SJCRH30 (cell line): ENCODE data around the gene CNOT6. TPM values are rescaled to one million over a fixed set of nuclear protein-coding genes. Genes with fewer than 3 reads are reported as not detected.
"Not testable (repeated sequence)": the region's sequence is repeated elsewhere in the genome, so short reads cannot be mapped to it uniquely, and the experiment has no call there.

Source experiments
- DNase-seq, 2 experiments: peaks; one replicate each; pipeline ENCODE4 v3.0.0-alpha.2; 2015 to 2020
- H3K27ac ChIP-seq: fragments of 250-450 bp; sonication (Bioruptor Pico); 2 replicates; pipeline ENCODE4 v1.5.1; 2020; ENCODE audit warnings: mild to moderate bottlenecking, moderate library complexity
- H3K27me3 ChIP-seq: fragments of 250-450 bp; sonication (Bioruptor Pico); 2 replicates; pipeline ENCODE4 v1.5.1; 2020; ENCODE audit warnings: mild to moderate bottlenecking, moderate library complexity
- H3K36me3 ChIP-seq: fragments of 250-450 bp; sonication (Bioruptor Pico); 2 replicates; pipeline ENCODE4 v1.5.1; 2020; ENCODE audit warnings: mild to moderate bottlenecking, moderate library complexity
- H3K4me1 ChIP-seq: fragments of 250-450 bp; sonication (Bioruptor Pico); 2 replicates; pipeline ENCODE4 v1.5.1; 2020; ENCODE audit warnings: mild to moderate bottlenecking, moderate library complexity
- H3K4me3 ChIP-seq: fragments of 250-450 bp; sonication (Bioruptor Pico); 2 replicates; pipeline ENCODE4 v1.5.1; 2020; ENCODE audit warnings: mild to moderate bottlenecking, moderate library complexity
- H3K9me3 ChIP-seq: fragments of 250-450 bp; sonication (Bioruptor Pico); replicated peaks from 2 replicates; pipeline ENCODE4 v1.5.1; 2020; ENCODE audit warnings: mild to moderate bottlenecking, moderate library complexity
- total RNA-seq: library from RNA; depleted of rRNA; stranded (reverse); fragments of >200 nt; shearing (Covaris generic); gene quantifications from 2 replicates; pipeline ENCODE4 v1.2.3, GENCODE V29; 2014

Gene CNOT6
- total RNA-seq, 1 experiment from 2014 or later, result 28.2 TPM

DNA sequence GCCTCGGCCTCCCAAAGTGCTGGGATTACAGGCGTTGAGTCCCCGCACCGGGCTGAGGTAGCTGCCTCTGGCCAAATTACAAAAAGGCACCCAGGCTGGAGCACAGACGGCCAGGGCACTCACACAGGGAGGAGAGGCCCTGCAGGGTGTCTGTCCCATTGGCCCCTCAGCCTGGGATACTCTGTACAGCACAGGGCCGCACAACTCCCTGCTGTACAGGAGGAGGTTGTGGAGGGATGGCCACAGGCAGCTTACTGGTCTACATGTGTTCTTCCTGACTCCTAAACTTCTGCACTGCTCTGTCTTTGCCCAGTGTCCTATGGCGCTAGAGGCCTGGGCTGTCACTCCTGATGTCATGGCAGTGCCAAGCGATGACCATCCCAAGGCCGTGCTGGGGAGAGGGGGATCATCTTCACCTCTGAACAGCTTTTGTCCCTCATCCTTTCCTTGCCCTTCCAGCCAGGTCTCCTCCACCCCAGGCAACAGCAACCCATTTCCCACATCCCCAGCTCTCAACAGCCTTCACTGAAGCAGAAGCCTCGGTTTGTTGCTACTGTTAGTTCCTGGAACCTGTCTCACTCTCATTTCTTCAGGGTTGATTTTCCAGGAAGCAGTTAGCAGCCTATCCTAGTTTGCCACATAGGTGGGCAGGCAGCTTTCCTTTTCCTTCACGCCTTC is 1.8 kb upstream of the CNOT6 start:
- Histone ChIP-seq H3K36me3 (peaks cover 9% of the 10 kb centered on the region), H3K4me1 (no peaks in the 10 kb centered on the region), H3K27ac (no peak overlapping the region), H3K27me3 (no peaks in the 10 kb centered on the region), H3K9me3 (no peaks in the 10 kb centered on the region), H3K4me3 (no peak overlapping the region)
- no peak for DNase-seq

DNA sequence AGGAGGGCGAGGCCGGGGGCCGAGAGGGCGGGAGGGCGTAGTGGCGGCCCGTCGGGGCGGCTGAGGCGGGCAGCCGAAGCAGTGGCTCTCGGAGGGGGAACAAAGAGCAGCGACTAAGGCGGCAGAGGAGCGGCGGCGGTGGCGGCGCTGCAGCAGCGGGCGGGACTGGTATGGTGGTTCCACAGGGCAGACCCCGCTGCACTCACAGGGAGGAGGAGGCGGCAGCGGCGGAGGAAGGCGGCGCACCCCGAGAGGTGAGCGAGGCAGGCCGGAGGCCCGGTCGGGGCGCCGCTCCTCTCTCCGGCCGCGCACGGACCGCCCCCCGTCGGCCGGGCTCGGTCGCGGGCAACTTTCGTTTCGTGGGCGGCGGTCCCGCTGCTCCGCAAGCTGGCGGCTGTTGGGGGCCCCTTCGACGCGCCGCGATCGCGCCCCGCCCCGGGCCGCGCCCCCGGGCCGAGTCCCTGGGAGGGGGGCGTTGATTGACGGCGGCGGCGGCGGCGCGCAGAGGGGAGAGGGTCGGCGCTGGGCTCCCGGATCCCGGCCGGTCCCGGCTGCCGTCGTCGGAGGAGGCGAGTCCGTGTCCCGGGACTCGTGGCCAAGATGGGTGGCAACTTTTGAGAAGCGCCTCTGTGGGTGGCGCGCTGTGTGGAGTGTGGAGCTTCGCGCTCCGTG is 467 bp downstream of the CNOT6 start:
- H3K9me3 ChIP-seq, result no peaks in the 10 kb centered on the region
- H3K4me1 ChIP-seq, result no peaks in the 10 kb centered on the region
- peaks cover 12% of the 10 kb centered on the region for H3K36me3 ChIP-seq
- peak overlapping the region; percentile 70 for H3K27ac ChIP-seq
- H3K27me3 ChIP-seq, result no peaks in the 10 kb centered on the region
- peak overlapping the region; percentile 88 for H3K4me3 ChIP-seq
- DNase-seq, result peak; percentile 27 to 36

DNA sequence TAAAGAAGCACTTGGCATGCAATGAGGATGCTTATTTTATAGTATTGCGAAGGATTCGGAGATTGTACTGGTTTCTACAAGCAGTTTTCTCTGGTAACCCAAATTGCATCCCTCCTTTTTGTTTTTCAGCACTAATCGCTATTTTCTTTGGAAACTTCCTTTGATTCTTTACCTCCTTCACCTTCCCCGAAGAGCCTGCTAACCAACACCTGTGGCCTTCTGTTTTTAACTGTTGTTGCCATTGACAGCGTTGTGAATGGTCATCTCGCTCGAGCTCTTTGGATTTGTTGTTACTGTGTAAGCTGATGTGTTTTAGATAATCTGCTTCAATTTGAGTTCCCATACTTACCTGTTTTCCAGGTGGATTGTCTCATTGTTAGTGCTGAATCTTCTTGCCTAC is 1.1 kb downstream of the CNOT6 start:
- peak overlapping the region; percentile 70; the same call in 1 of the 2 replicates for H3K27ac ChIP-seq
- peaks cover 17% of the 10 kb centered on the region for H3K36me3 ChIP-seq
- H3K27me3 ChIP-seq, result no peaks in the 10 kb centered on the region
- peak overlapping the region; percentile 88 for H3K4me3 ChIP-seq
- no peaks in the 10 kb centered on the region for H3K9me3 ChIP-seq
- DNase-seq, result no peak
- H3K4me1 ChIP-seq, result no peaks in the 10 kb centered on the region

DNA sequence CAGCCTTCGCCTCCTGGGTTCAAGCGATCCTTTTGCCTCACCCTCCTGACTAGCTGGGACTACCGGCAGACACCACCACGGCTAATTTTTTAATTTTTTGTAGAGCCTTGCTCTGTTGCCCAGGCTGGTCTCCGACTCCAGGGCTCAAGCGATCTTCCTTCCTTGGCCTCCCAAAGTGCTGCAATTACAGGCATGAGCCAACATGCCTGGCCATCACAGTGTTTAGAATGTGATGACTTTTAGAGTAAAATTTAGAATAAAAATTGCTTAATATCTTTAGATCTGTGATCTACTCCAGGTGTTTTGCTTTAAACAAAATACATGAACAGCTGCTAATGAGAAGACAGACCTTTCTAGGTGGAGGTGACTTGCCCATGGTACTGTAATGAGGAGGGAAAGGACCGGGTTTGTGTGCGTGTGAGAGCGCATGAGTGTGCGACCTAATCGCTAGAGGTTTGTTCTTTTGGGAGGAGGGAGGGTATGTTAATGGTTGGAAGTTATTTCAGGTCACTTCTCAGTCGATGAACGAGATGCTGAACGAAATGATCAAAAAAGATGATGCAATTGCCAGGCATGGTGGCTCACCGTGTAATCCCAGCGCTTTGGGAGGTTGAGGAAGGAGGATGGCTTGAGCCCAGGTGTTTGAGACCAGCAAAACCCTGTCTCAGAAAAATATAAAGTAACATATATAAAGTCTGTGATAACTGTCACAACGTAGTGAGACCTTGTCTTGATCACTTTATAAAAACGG is 2.0 kb downstream of the CNOT6 start:
- H3K9me3 ChIP-seq, result no peaks in the 10 kb centered on the region
- H3K27ac ChIP-seq, result no peak overlapping the region
- H3K4me1 ChIP-seq, result no peaks in the 10 kb centered on the region
- H3K4me3 ChIP-seq, result no peak overlapping the region
- peaks cover 24% of the 10 kb centered on the region for H3K36me3 ChIP-seq
- no peak for DNase-seq
- H3K27me3 ChIP-seq, result no peaks in the 10 kb centered on the region

DNA sequence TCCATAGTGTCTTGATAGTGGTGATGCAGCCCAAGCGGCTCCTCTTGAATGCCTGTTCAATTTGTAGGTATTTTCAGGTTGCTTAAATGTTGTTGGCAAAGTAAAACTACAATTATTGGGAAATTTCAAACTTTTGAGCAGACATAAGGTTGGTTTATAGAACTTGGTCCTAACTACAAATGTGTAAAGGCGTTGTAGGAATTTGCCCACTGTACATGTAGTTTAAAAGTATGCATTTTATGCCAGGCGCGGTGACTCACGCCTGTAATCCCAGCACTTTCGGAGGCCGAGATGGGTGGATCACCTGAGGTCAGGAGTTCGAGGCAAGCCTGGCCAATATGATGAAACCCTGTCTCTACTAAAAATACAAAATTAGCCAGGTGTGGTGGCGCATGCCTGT is 2.6 kb downstream of the CNOT6 start:
- H3K36me3 ChIP-seq, result peaks cover 27% of the 10 kb centered on the region
- DNase-seq, H3K27ac ChIP-seq, H3K9me3 ChIP-seq, H3K4me3 ChIP-seq, H3K4me1 ChIP-seq, H3K27me3 ChIP-seq: not testable (repeated sequence)

DNA sequence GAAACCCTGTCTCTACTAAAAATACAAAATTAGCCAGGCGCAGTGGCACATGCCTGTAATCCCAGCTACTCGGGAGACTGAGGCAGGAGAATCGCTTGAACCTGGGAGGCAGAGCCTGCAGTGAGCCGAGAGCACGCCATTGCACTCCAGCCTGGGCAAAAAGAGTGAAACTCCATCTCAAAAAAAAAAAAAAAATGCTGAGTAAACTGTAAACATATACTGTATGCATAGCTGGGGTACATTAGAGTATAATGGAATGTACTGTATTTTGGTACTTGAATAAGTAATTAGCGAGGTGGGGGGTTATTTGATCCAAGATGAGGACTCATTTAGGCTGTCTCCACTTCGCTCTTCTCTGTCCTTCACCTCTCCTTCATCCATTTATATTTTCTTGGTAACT is 3.7 kb downstream of the CNOT6 start:
- H3K27ac ChIP-seq, H3K9me3 ChIP-seq, H3K4me1 ChIP-seq, H3K27me3 ChIP-seq, H3K4me3 ChIP-seq, DNase-seq: not testable (repeated sequence)
- peaks cover 27% of the 10 kb centered on the region for H3K36me3 ChIP-seq

DNA sequence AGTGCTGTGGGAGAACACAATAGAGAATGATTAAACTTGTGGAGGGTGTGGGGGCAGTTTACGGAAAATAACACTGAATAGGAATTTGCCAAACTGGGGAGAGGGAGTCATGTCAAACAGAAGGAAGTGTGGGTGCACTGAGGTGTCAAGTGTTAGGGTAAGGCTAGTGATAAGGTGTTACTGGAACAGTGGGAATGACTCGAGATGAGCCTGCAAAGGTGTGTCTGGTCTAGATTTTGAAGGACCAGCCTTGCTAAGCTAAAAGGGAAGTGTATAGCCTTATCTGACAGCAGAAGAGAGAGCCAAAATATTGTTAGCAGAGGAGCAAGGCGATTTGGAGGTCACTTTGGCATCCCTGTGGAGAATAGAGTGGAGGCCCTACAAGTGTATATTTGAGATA is 4.2 kb downstream of the CNOT6 start:
- Histone ChIP-seq H3K36me3 (peaks cover 27% of the 10 kb centered on the region), H3K27me3 (no peaks in the 10 kb centered on the region), H3K4me3 (no peak overlapping the region), H3K27ac (no peak overlapping the region), H3K9me3 (no peaks in the 10 kb centered on the region), H3K4me1 (no peaks in the 10 kb centered on the region)
- DNase-seq, result no peak

DNA sequence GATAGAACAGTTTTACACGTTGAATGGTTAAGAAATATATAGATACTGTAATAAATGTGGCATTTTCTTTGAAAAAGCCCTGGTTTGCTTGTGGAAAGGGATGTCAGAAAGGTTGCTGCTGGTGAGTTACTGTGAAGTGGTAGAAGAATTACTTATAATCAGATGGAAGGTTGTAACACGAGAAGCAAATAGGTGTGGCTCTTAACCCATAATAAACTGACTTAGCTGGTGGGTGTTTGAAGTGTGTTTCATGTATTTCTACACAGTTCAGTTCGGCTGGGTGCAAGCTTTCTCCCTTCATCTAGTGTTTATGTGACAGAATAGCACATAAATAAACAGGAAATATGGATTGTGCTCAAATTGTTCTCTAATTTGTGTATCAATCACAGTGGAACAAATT is 5.5 kb downstream of the CNOT6 start:
- Histone ChIP-seq H3K36me3 (peaks cover 36% of the 10 kb centered on the region), H3K27me3 (no peaks in the 10 kb centered on the region), H3K4me3 (no peak overlapping the region), H3K9me3 (no peaks in the 10 kb centered on the region), H3K4me1 (no peaks in the 10 kb centered on the region), H3K27ac (no peak overlapping the region)
- no peak for DNase-seq

DNA sequence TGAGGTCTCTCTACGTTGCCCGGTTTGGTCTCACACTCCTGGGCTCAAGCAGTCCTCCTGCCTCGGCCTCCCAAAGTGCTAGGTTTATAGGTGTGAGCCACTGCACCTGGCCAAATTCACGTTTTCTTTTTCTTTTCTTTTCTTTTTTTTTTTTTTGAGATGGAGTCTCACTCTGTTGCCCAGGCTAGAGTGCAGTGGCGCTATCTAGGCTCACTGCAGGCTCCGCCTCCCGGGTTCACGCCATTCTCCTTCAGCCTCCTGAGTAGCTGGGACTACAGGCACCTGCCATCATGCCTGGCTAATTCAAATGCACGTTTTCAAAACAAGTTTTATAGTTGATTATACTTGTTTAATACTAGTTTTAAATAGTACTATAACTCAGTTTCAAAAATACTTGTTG is 6.1 kb downstream of the CNOT6 start:
- not testable (repeated sequence) for H3K27me3 ChIP-seq, DNase-seq, H3K4me1 ChIP-seq, H3K27ac ChIP-seq, H3K9me3 ChIP-seq, H3K4me3 ChIP-seq
- H3K36me3 ChIP-seq, result peaks cover 37% of the 10 kb centered on the region

DNA sequence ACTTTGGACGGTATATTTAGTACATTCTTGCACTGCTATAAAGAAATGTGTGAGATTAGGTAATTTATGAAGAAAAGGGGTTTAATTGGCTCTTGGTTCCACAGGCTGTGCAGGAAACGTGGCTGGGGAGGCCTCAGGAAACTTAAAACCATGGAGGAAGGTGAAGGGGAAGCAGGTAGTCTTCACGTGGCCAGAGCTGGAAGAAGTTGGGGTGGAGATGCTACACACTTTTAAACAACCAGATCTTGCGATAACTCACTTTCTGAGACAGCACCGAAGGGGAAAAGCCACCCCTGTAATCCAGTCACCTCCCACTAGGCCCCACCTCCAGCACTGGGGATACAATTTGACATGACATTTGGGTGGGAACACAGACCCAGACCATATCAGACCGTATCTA is 13.5 kb downstream of the CNOT6 start:
- Histone ChIP-seq H3K27ac (no peak overlapping the region), H3K4me1 (no peaks in the 10 kb centered on the region), H3K4me3 (no peak overlapping the region), H3K9me3 (no peaks in the 10 kb centered on the region), H3K27me3 (no peaks in the 10 kb centered on the region), H3K36me3 (peaks cover 16% of the 10 kb centered on the region)
- DNase-seq, result no peak

DNA sequence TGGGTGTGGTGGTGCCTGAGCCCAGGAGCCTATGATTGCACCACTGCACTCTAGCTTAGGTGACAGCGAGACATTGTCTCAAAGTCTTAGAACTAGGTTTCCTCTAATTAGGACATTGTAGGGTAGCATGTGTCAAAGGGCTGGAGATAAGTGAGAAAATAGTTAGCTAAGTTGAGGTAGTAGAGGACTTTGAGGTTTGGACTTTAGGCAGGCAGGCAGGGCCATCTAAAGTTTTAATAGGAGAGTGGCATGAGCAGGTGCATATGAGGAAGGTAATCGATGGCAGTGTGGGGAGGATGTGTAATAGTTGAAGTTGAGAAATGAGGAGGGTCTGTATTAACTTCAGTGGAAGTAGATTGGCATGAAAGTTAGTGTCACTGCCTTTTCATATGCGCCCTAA is 21.1 kb downstream of the CNOT6 start:
- Histone ChIP-seq H3K4me1 (no peaks in the 10 kb centered on the region), H3K4me3 (no peak overlapping the region), H3K9me3 (peaks cover 3% of the 10 kb centered on the region; the same call in 1 of the 2 replicates), H3K27me3 (no peaks in the 10 kb centered on the region), H3K36me3 (peaks cover 8% of the 10 kb centered on the region; the same call in 1 of the 2 replicates), H3K27ac (no peak overlapping the region)
- peak in 1 of 2 experiments; percentile 11 for DNase-seq

DNA sequence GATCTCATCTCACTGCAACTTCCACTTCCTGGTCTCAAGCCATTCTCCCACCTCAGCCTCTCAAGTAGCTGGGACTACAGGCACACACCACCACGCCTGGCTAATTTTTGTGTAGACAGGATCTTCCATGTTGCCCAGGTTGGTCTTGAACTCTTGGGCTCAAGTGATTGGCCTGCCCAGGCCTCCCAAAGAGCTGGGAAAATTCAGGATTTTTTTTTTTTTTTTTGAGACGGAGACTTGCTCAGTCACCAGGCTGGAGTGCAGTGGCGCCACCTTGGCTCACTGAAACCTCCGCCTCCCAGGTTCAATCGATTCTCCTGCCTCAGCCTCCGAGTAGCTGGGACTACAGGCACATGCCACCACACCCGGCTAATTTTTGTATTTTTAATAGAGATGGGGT is 21.8 kb downstream of the CNOT6 start:
- H3K36me3 ChIP-seq, H3K27me3 ChIP-seq, DNase-seq, H3K4me1 ChIP-seq, H3K27ac ChIP-seq, H3K9me3 ChIP-seq, H3K4me3 ChIP-seq: not testable (repeated sequence)

DNA sequence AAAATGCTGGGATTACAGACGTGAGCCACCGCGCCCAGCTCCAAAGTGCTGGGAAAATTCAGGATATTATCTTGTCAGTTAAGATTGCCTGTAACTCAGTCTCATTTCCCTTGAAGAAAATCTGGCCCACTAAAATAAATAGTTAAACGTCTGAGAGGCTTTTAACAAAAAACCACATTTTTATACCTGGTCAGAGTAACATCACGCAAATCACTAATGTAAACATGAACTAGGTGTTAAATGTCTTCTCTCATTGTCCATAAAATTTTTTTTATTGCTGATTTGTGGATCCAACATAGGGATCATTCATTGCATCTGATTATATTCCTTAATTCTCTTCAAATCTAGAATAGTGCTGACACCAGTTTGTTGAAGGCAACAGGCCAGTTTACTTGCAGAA is 22.3 kb downstream of the CNOT6 start:
- H3K27me3 ChIP-seq, result no peaks in the 10 kb centered on the region
- no peak for DNase-seq
- 0 out of 2 replicates have a peak, but pooled peaks cover 2% of the 10 kb centered on the region for H3K36me3 ChIP-seq
- no peak overlapping the region for H3K27ac ChIP-seq
- H3K4me1 ChIP-seq, result no peaks in the 10 kb centered on the region
- peaks cover 3% of the 10 kb centered on the region; the same call in 1 of the 2 replicates for H3K9me3 ChIP-seq
- H3K4me3 ChIP-seq, result no peak overlapping the region

DNA sequence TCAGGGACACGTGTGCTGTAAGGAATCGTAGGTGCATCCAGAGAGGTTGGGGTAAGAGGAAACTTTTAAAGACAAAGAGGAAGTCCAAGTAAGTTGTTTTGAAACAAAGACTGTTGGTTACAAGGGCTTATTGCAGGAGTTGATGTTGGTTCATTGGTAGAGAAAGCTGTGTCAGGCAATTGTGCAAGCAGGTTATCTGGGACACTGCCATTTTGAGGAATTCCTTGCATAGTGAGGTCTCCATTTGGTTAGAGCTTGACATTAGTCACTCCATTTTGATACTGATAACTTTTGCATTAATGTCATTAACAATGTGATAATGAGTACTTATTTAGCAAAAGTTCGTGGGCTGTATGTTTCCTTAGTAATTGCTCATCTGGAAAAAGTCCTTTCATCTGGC is 24.9 kb downstream of the CNOT6 start:
- H3K4me3 ChIP-seq, result no peak overlapping the region
- DNase-seq, result no peak

DNA sequence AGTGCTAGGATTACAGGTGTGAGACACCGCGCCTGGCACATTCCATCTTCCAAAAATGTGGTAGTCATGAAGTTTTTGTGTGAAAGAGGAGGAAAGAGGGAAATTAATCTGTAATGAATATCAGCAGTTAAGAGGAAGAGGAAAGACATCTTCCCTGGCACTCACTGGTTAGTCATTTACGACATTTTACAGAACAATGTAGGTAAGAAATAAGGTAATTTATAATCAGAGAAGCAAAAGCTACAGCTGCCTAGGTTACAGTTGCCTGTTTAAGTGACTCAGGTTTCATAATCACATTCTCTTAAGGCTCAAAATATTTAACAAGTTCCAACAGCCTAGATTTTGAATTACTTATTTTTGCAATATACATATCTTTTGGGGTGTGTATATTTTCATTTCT is 26.9 kb downstream of the CNOT6 start:
- 0 out of 2 replicates have a peak, but pooled peaks cover 6% of the 10 kb centered on the region for H3K36me3 ChIP-seq
- H3K4me1 ChIP-seq, result peaks cover 9% of the 10 kb centered on the region; the same call in 1 of the 2 replicates
- no peak for DNase-seq
- no peaks in the 10 kb centered on the region for H3K27me3 ChIP-seq
- peaks cover 3% of the 10 kb centered on the region; the same call in 1 of the 2 replicates for H3K9me3 ChIP-seq
- no peak overlapping the region for H3K27ac ChIP-seq
- no peak overlapping the region for H3K4me3 ChIP-seq

More for the DNA sequence above, 24.9 kb downstream of the CNOT6 start:
- Histone ChIP-seq H3K9me3 (peaks cover 3% of the 10 kb centered on the region; the same call in 1 of the 2 replicates), H3K27me3 (no peaks in the 10 kb centered on the region), H3K27ac (no peak overlapping the region), H3K4me1 (peaks cover 9% of the 10 kb centered on the region; the same call in 1 of the 2 replicates), H3K36me3 (0 out of 2 replicates have a peak, but pooled peaks cover 5% of the 10 kb centered on the region)
